Lower lobe of right lung (tissue), 2 donors: ENCODE measurements around the gene RUNX3. TPM values are rescaled to one million over a fixed set of nuclear protein-coding genes. Genes with fewer than 3 reads are reported as not detected.

ENCODE experiments used
- ATAC-seq, 2 donors: fragments of 200-7000 bp; cut with Tn5 transposase; one replicate each; pipeline ENCODE4 v1.9.1; 2020 to 2022; ENCODE audit warnings: mild to moderate bottlenecking in 2 of 2, moderate library complexity in 2 of 2
- DNase-seq: peaks from one replicate; pipeline ENCODE4 v3.0.0-alpha.2; 2020
- H3K27ac ChIP-seq: fragments of 200-600 bp; one replicate; pipeline ENCODE4 v1.8.0; 2022
- H3K27me3 ChIP-seq: fragments of 200-600 bp; one replicate; pipeline ENCODE4 v1.8.0; 2022; ENCODE audit warnings: low read depth
- H3K36me3 ChIP-seq: fragments of 200-600 bp; one replicate; pipeline ENCODE4 v1.8.0; 2022; ENCODE audit warnings: mild to moderate bottlenecking
- H3K4me1 ChIP-seq: fragments of 200-600 bp; one replicate; pipeline ENCODE4 v1.8.0; 2022
- H3K4me3 ChIP-seq: fragments of 200-600 bp; one replicate; pipeline ENCODE4 v1.8.0; 2022; ENCODE audit warnings: mild to moderate bottlenecking
- H3K9me3 ChIP-seq: fragments of 200-600 bp; one replicate; pipeline ENCODE4 v1.8.0; 2022
- CTCF ChIP-seq: fragments of 200-600 bp; IDR thresholded peaks from one replicate; pipeline ENCODE4 v1.8.0; 2022; ENCODE audit warnings: antibody characterized with exemption, mild to moderate bottlenecking
- intact Hi-C: fragments of 100-400 bp; cut with DNase I; formaldehyde crosslinking; loops from one replicate; pipeline ENCODE4 v1.11.0; 2022
- total RNA-seq: library from RNA; stranded (reverse); fragmentation: NEBNext Ultra II Directional; extraction: Animal tissue kit (Norgen Biotek cat#: 25700); gene quantifications from one replicate; pipeline ENCODE4 v1.2.1, GENCODE V29; 2021
- donor health status: DM: no; HTN: yes; CAD: no; lungs with severe emphysema.

Gene RUNX3
- total RNA-seq, 1 donor from 2014 or later, result 13.1 TPM

GRCh38 chr1:24903560-24903954, 26.5 kb downstream of the RUNX3 start:
- no peak overlapping the region for H3K4me3 ChIP-seq
- H3K4me1 ChIP-seq, result no peaks in the 10 kb centered on the region
- no peaks in the 10 kb centered on the region for H3K9me3 ChIP-seq
- H3K27me3 ChIP-seq, result peaks cover 18% of the 10 kb centered on the region
- no peak overlapping the region for H3K27ac ChIP-seq
- DNase-seq, result no peak
- intact Hi-C loops, result no loop called here
- H3K36me3 ChIP-seq, result no peaks in the 10 kb centered on the region
- ATAC-seq, result no peak
- no peak for TF ChIP-seq CTCF

GRCh38 chr1:24903011-24903461, 27.0 kb downstream of the RUNX3 start:
- peaks cover 18% of the 10 kb centered on the region for H3K27me3 ChIP-seq
- ATAC-seq, result no peak

GRCh38 chr1:24902471-24902891, 27.6 kb downstream of the RUNX3 start:
- Histone ChIP-seq H3K36me3 (no peaks in the 10 kb centered on the region), H3K9me3 (no peaks in the 10 kb centered on the region), H3K27me3 (peaks cover 18% of the 10 kb centered on the region), H3K4me3 (no peak overlapping the region), H3K4me1 (no peaks in the 10 kb centered on the region), H3K27ac (no peak overlapping the region)
- intact Hi-C loops, result no loop called here
- TF ChIP-seq CTCF, result no peak
- DNase-seq (peak; percentile 13), ATAC-seq (no peak)

More at GRCh38 chr1:24903011-24903461, 27.0 kb downstream of the RUNX3 start:
- Histone ChIP-seq H3K4me3 (no peak overlapping the region), H3K27ac (no peak overlapping the region), H3K36me3 (no peaks in the 10 kb centered on the region), H3K4me1 (no peaks in the 10 kb centered on the region), H3K9me3 (no peaks in the 10 kb centered on the region)
- intact Hi-C loops, result no loop called here
- peak; percentile 20 for DNase-seq
- no peak for TF ChIP-seq CTCF

- H3K36me3 ChIP-seq, result no peaks in the 10 kb centered on the region
- peaks cover 18% of the 10 kb centered on the region for H3K27me3 ChIP-seq
- H3K4me1 ChIP-seq, result no peaks in the 10 kb centered on the region
- intact Hi-C loops, result no loop called here
- H3K4me3 ChIP-seq, result no peak overlapping the region
- TF ChIP-seq CTCF, result no peak
- H3K9me3 ChIP-seq, result no peaks in the 10 kb centered on the region
- peak; percentile 41 for DNase-seq
- no peak for ATAC-seq
- no peak overlapping the region for H3K27ac ChIP-seq
Measured at GRCh38 chr1:24901791-24902470, 28.1 kb downstream of the RUNX3 start.

- TF ChIP-seq CTCF, result no peak
- Histone ChIP-seq H3K27me3 (peaks cover 18% of the 10 kb centered on the region), H3K9me3 (no peaks in the 10 kb centered on the region), H3K36me3 (no peaks in the 10 kb centered on the region), H3K27ac (no peak overlapping the region), H3K4me1 (no peaks in the 10 kb centered on the region), H3K4me3 (no peak overlapping the region)
- intact Hi-C loops, result no loop called here
- ATAC-seq (no peak), DNase-seq (peak; percentile 28)
Measured at GRCh38 chr1:24900985-24901781, 28.9 kb downstream of the RUNX3 start.
